ENCODE data around the gene NDEL1. TPM values are rescaled to one million over a fixed set of nuclear protein-coding genes. Genes with fewer than 3 reads are reported as not detected.

NDEL1 gene
- total RNA-seq, 1 experiment from 2014 or later = 34.7 TPM

DNA sequence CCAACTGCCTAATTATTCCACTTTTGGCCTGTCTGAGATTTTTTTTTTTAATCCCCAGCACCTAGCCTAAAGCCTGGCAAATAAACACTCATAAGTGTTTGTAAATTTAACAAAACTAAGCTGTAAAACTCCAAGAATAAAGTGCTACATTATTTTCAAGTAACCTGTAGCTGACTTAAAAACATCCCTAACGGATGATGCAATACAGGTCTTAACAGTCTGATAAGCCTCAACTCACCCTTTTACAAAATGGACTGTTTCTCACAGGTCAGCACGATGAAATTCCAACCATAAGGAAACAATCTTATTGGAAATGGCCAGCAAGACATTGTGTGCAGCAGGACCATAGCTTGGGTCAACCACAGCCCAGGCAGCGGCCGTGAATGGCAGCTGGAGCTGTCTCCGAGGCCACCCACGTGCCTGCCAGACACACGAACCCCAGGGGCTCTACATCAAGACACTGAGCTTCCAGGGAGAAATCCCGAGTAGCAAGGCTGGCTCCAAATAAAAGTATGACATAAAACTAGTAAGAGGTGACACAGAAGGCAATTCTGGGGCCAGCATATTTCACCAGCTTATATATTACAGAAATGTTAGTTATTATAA is 58.9 kb downstream of the NDEL1 start:
- ChIA-PET CTCF (no interaction called here), POLR2A (interaction anchor here (0.9 kb wide), 1 partner anchor 19 kb away, joined by 3 read pairs; no protein-coding TSS in a partner anchor)
- H3K4me1 Mint-ChIP-seq = no peaks in the 10 kb centered on the region
- ATAC-seq (no peak), DNase-seq (ENCODE audit: low spot score) (no peak)
- peak overlapping the region; percentile 35; the same call in 1 of the 2 replicates for H3K27ac Mint-ChIP-seq
- TF ChIP-seq, protein P1, sequence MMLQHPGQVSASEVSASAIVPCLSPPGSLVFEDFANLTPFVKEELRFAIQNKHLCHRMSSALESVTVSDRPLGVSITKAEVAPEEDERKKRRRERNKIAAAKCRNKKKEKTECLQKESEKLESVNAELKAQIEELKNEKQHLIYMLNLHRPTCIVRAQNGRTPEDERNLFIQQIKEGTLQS (CRISPR knock-in tag; conservative IDR thresholded peaks at IDR 0.05) = no peak
- TF ChIP-seq ZBTB21 (CRISPR knock-in tag; IDR thresholded peaks at IDR 0.05; ENCODE audit: borderline replicate concordance) (no peak), ELF4 (CRISPR knock-in tag; IDR thresholded peaks at IDR 0.05; ENCODE audit: low read depth) (no peak), JUN (CRISPR knock-in tag; IDR thresholded peaks at IDR 0.05) (no peak), MYBL2 (CRISPR knock-in tag; IDR thresholded peaks at IDR 0.05) (no peak), HMGA2 (CRISPR knock-in tag; IDR thresholded peaks at IDR 0.05) (no peak), TP53 (CRISPR knock-in tag; IDR thresholded peaks at IDR 0.05) (no peak), SMAD4 (CRISPR knock-in tag; IDR thresholded peaks at IDR 0.05) (no peak), RORB (CRISPR knock-in tag; IDR thresholded peaks at IDR 0.05) (no peak)
- TF ChIP-seq, protein P2, sequence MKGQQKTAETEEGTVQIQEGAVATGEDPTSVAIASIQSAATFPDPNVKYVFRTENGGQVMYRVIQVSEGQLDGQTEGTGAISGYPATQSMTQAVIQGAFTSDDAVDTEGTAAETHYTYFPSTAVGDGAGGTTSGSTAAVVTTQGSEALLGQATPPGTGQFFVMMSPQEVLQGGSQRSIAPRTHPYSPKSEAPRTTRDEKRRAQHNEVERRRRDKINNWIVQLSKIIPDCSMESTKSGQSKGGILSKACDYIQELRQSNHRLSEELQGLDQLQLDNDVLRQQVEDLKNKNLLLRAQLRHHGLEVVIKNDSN (CRISPR knock-in tag; IDR thresholded peaks at IDR 0.05) = no peak
- TF ChIP-seq, protein P3, sequence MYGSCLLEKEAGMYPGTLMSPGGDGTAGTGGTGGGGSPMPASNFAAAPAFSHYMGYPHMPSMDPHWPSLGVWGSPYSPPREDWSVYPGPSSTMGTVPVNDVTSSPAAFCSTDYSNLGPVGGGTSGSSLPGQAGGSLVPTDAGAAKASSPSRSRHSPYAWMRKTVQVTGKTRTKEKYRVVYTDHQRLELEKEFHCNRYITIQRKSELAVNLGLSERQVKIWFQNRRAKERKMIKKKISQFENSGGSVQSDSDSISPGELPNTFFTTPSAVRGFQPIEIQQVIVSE (CRISPR knock-in tag; IDR thresholded peaks at IDR 0.05; ENCODE audit: borderline replicate concordance) = no peak
- TF ChIP-seq, protein P4, sequence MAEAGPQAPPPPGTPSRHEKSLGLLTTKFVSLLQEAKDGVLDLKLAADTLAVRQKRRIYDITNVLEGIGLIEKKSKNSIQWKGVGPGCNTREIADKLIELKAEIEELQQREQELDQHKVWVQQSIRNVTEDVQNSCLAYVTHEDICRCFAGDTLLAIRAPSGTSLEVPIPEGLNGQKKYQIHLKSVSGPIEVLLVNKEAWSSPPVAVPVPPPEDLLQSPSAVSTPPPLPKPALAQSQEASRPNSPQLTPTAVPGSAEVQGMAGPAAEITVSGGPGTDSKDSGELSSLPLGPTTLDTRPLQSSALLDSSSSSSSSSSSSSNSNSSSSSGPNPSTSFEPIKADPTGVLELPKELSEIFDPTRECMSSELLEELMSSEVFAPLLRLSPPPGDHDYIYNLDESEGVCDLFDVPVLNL (CRISPR knock-in tag; IDR thresholded peaks at IDR 0.05; ENCODE audit: borderline replicate concordance, low read depth) = no peak
- no peak overlapping the region for H3K4me3 Mint-ChIP-seq
- peaks cover 85% of the 10 kb centered on the region for H3K36me3 Mint-ChIP-seq
- no peaks in the 10 kb centered on the region for H3K9me3 Mint-ChIP-seq
- H3K27me3 Mint-ChIP-seq (ENCODE audit: low read depth) = no peaks in the 10 kb centered on the region

DNA sequence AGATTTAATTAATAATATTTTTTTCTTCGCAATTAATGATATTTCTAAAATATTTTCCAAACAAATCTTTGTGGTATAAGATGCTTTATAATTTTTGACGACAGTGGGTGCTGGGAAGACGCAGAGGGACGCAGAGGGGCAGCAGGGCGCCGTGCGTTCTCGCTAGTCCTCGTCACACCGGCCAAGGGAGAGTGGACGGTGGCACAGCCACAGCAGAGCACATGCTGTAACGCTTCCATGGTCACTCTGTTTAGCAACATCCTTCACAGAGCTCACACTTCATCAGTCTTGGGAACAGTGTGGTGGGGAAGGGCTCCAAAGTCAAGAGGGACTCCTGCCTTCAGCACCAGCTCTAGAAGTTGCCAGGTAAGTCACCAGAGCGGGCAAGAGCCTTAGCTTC is 60.4 kb downstream of the NDEL1 start:
- H3K9me3 Mint-ChIP-seq = no peaks in the 10 kb centered on the region
- CTCF ChIA-PET = no interaction called here
- peaks cover 86% of the 10 kb centered on the region for H3K36me3 Mint-ChIP-seq
- H3K27ac Mint-ChIP-seq = no peak overlapping the region
- H3K27me3 Mint-ChIP-seq (ENCODE audit: low read depth) = no peaks in the 10 kb centered on the region
- H3K4me1 Mint-ChIP-seq = no peaks in the 10 kb centered on the region
- H3K4me3 Mint-ChIP-seq = no peak overlapping the region
- no peak for DNase-seq (ENCODE audit: low spot score)
- no peak for TF ChIP-seq MXD4 (CRISPR knock-in tag; IDR thresholded peaks at IDR 0.05; ENCODE audit: borderline replicate concordance)
- no peak for TF ChIP-seq ESRRA (CRISPR knock-in tag; IDR thresholded peaks at IDR 0.05; ENCODE audit: borderline replicate concordance)
- no peak for TF ChIP-seq GRHL2 (CRISPR knock-in tag; IDR thresholded peaks at IDR 0.05; ENCODE audit: insufficient replicate concordance, severe bottlenecking)
- TF ChIP-seq HMGA2 (CRISPR knock-in tag; IDR thresholded peaks at IDR 0.05) = no peak
- POLR2A ChIA-PET = no interaction called here
- no peak for ATAC-seq

DNA sequence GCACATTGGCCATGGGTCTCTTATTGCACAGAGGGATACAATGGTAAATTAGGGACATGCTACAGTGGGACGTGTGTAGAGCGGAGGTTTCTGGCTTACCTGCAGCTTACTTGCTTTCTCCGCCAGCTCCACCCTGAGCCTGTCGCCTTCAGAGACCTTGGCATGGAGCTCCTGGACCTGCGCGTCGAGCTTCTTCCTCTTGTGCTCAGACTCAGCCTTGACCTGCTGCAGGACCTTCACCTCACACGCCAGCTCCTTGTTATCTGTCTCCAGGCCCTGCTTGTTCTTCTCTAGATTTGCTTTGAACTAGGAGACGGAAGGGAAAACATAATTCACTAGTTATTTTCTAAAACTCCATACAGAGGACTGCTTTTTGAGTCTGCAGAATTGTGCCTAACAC is 63.5 kb downstream of the NDEL1 start:
- no peak for TF ChIP-seq OVOL2 (CRISPR knock-in tag; IDR thresholded peaks at IDR 0.05; ENCODE audit: borderline replicate concordance)
- no peak for TF ChIP-seq JAZF1 (CRISPR knock-in tag; IDR thresholded peaks at IDR 0.05)
- no peaks in the 10 kb centered on the region for H3K9me3 Mint-ChIP-seq
- ATAC-seq (no peak), DNase-seq (ENCODE audit: low spot score) (no peak)
- ChIA-PET CTCF (interaction anchor here (0.9 kb wide), 1 partner anchor 246 kb away, joined by 3 read pairs; no protein-coding TSS in a partner anchor), POLR2A (no interaction called here)
- no peak overlapping the region for H3K27ac Mint-ChIP-seq
- peaks cover 81% of the 10 kb centered on the region for H3K36me3 Mint-ChIP-seq
- H3K4me3 Mint-ChIP-seq = no peak overlapping the region
- no peaks in the 10 kb centered on the region for H3K4me1 Mint-ChIP-seq
- no peaks in the 10 kb centered on the region for H3K27me3 Mint-ChIP-seq (ENCODE audit: low read depth)

DNA sequence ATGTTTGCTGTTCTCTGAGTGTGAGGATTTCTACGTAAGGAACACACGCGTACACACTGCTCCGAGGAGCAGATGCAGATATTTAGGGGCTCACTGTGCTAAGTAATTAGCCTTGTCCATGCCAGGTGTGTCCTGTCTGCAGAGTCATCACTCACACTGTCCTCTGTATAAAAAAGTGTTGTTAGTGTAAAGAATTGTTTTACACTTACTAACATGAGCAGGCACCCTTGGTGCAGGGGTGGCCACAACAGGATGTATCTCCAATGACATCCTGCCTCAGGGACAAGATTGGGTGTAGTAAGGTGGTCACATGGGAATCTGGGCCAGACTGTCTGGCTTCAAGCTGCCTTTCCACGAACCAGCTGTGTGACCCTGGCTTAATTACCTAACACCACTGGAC is 63.9 kb downstream of the NDEL1 start:
- no peak for TF ChIP-seq ZNF671 (CRISPR knock-in tag; IDR thresholded peaks at IDR 0.05)
- no peak for TF ChIP-seq FOXK1 (CRISPR knock-in tag; IDR thresholded peaks at IDR 0.05)
- ChIA-PET POLR2A (no interaction called here), CTCF (interaction anchor here (0.9 kb wide), 1 partner anchor 246 kb away, joined by 3 read pairs; no protein-coding TSS in a partner anchor)
- Mint-ChIP-seq H3K4me3 (no peak overlapping the region), H3K27me3 (ENCODE audit: low read depth) (no peaks in the 10 kb centered on the region), H3K27ac (no peak overlapping the region), H3K36me3 (peaks cover 81% of the 10 kb centered on the region), H3K9me3 (no peaks in the 10 kb centered on the region), H3K4me1 (no peaks in the 10 kb centered on the region)
- DNase-seq (ENCODE audit: low spot score) (no peak), ATAC-seq (no peak)

Data from WTC11 (cell line).